Raji (cell line): ENCODE measurements around the gene GIPC1.

Experiments used
- POLR2A ChIP-seq: IDR thresholded peaks from 2 replicates; pipeline ENCODE4 v1.6.1; 2011; ENCODE audit warnings: low read depth, low read length, control low read depth; ENCODE audit not compliant: insufficient read depth

The GIPC1 gene

GRCh38 chr19:14510311-14511228 lies 14.6 kb upstream of the GIPC1 start:
- TF ChIP-seq POLR2A = no peak

GRCh38 chr19:14507704-14508542 lies 12.0 kb upstream of the GIPC1 start:
- TF ChIP-seq POLR2A = no peak

GRCh38 chr19:14505488-14506239 lies 9.7 kb upstream of the GIPC1 start:
- no peak for TF ChIP-seq POLR2A

GRCh38 chr19:14503285-14503684 lies 7.4 kb upstream of the GIPC1 start:
- no peak for TF ChIP-seq POLR2A

GRCh38 chr19:14502334-14503092 lies 6.6 kb upstream of the GIPC1 start:
- no peak for TF ChIP-seq POLR2A

- TF ChIP-seq POLR2A = no peak
Observed at GRCh38 chr19:14497228-14497921, 1.4 kb upstream of the GIPC1 start.

GRCh38 chr19:14496834-14497227 lies 904 bp upstream of the GIPC1 start:
- no peak for TF ChIP-seq POLR2A

- no peak for TF ChIP-seq POLR2A
Observed at GRCh38 chr19:14495672-14496028, 277 bp downstream of the GIPC1 start.

- no peak for TF ChIP-seq POLR2A
Observed at GRCh38 chr19:14494910-14495671, 836 bp downstream of the GIPC1 start.

GRCh38 chr19:14494411-14494810 lies 1.5 kb downstream of the GIPC1 start:
- TF ChIP-seq POLR2A = no peak

- no peak for TF ChIP-seq POLR2A
Observed at GRCh38 chr19:14492756-14493337, 3.1 kb downstream of the GIPC1 start.

- TF ChIP-seq POLR2A = no peak
Observed at GRCh38 chr19:14487370-14488125, 8.4 kb downstream of the GIPC1 start.

GRCh38 chr19:14482172-14482941 lies 13.6 kb downstream of the GIPC1 start:
- TF ChIP-seq POLR2A = no peak
